ENCODE measurements around the gene PHF21B. TPM values are rescaled to one million over a fixed set of nuclear protein-coding genes. Genes with fewer than 3 reads are reported as not detected.

PHF21B gene
- total and polyA plus RNA-seq, 2 of the 8 experiments (the other 6 are each of a cell fraction or from before 2014, with no cell fraction given) = 19.3 to 68.1 TPM

DNA sequence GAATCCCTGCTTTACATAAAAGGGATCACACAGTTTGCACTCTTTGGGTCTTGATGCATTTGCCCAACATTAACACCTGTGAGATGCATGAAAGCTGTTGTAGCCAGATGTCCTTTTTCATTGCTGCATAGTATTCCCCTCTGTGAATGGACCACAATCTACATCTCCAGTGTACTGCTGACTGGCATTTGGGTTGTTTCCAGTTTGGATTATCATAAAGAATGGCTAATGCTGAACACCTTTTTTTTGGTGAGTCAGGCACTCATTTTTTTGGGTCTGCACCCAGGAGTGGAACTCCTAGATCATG, 58.3 kb downstream of the PHF21B start:
- no peak overlapping the region for H2BK120ac ChIP-seq (replicated peaks; ENCODE audit: low read depth, low read length)
- no peak overlapping the region for H3K9ac ChIP-seq (replicated peaks in 1 of 4; ENCODE audit: extremely low read depth in 1 of 4, low read depth in 3 of 4, low read length in 3 of 4)
- CTCF ChIA-PET (ENCODE audit: partially characterized antibody) = no interaction called here
- no peak overlapping the region for H3K14ac ChIP-seq (ENCODE audit: insufficient read length)
- no peak overlapping the region for H3K23ac ChIP-seq (ENCODE audit: insufficient read length)
- no peak overlapping the region for H2BK12ac ChIP-seq (ENCODE audit: low read depth, low read length)
- H3K4me2 ChIP-seq (ENCODE audit: insufficient read depth in 1 of 2, low read depth in 2 of 2, low read length in 2 of 2) = no peak overlapping the region
- POLR2A ChIA-PET (ENCODE audit: partially characterized antibody) = interaction anchor here (2.6 kb wide), 1 partner anchor 8 kb away, joined by 18 read pairs; no protein-coding TSS in a partner anchor
- no peak overlapping the region for H4K91ac ChIP-seq (replicated peaks; ENCODE audit: insufficient read length, low read length)
- H3K56ac ChIP-seq (replicated peaks; ENCODE audit: insufficient read length, low read depth, low read length) = no peak overlapping the region
- H3K27ac ChIP-seq (ENCODE audit: low read depth, low read length) = no peak overlapping the region
- FAIRE-seq (no peak), DNase-seq (ENCODE audit: low read depth in 1 of 2, low spot score in 2 of 2) (no peak)
- peaks cover 0 to 18% of the 10 kb centered on the region in 2 experiments for H4K20me1 ChIP-seq (replicated peaks in 1 of 2; ENCODE audit: control insufficient read depth in 1 of 2, insufficient read depth in 2 of 2, low read length in 2 of 2)
- H4K5ac ChIP-seq (ENCODE audit: insufficient read length, low read depth, low read length) = no peak overlapping the region
- H2AK5ac ChIP-seq (ENCODE audit: low read depth, low read length) = no peak overlapping the region
- H2AFZ ChIP-seq (ENCODE audit: low read length) = no peak overlapping the region
- H3K27me3 ChIP-seq (replicated peaks in 1 of 4; ENCODE audit: control insufficient read depth in 3 of 4, extremely low read depth in 1 of 4, insufficient read depth in 3 of 4, low read length in 3 of 4) = no peaks in the 10 kb centered on the region
- peaks cover under 1 to 33% (median 19%) of the 10 kb centered on the region in 4 experiments for H3K4me1 ChIP-seq (replicated peaks in 1 of 4; ENCODE audit: control insufficient read depth in 3 of 4, insufficient read depth in 4 of 4, low read length in 3 of 4)
- H4K8ac ChIP-seq (ENCODE audit: extremely low read depth, insufficient read depth, low read length) = no peak overlapping the region
- H2BK5ac ChIP-seq (ENCODE audit: low read depth, low read length) = no peak overlapping the region
- H3K79me1 ChIP-seq (ENCODE audit: low read depth, low read length) = peaks cover 14% of the 10 kb centered on the region
- peaks cover 0 to 10% (median 5%) of the 10 kb centered on the region in 4 experiments; a peak in 5 of 8 replicates for H3K36me3 ChIP-seq (ENCODE audit: control insufficient read depth in 2 of 4, insufficient read depth in 4 of 4, low read length in 3 of 4)
- no peak overlapping the region for H3K18ac ChIP-seq (ENCODE audit: extremely low read depth, low read length)
- H2BK15ac ChIP-seq (ENCODE audit: low read length) = no peak overlapping the region
- H3K9me3 ChIP-seq (ENCODE audit: insufficient read depth in 2 of 2, low read depth in 1 of 2, low read length in 1 of 2) = peaks cover 10 to 11% of the 10 kb centered on the region in 2 experiments; a peak in 3 of 4 replicates
- TF ChIP-seq KDM1A (IDR thresholded peaks at IDR 0.05; ENCODE audit: borderline replicate concordance, low read length) (peak; percentile 92), ZNF274 (IDR thresholded peaks at IDR 0.05; ENCODE audit: borderline replicate concordance, extremely low read depth, low read length) (no peak)
- no peak overlapping the region for H3K4ac ChIP-seq (replicated peaks; ENCODE audit: insufficient read length, low read depth, low read length)
- H3K79me2 ChIP-seq (ENCODE audit: control insufficient read depth in 1 of 2, insufficient read depth in 2 of 2, low read length in 2 of 2) = peaks cover 0 to 4% of the 10 kb centered on the region in 2 experiments; a peak in 2 of 4 replicates
- no peak overlapping the region for H2BK20ac ChIP-seq (ENCODE audit: low read length)
- no peaks in the 10 kb centered on the region; the same call in 1 of the 2 replicates for H3K23me2 ChIP-seq (ENCODE audit: low read depth, low read length)
- no peak overlapping the region for H3K4me3 ChIP-seq (ENCODE audit: extremely low read depth in 1 of 4, insufficient read depth in 2 of 4, low read depth in 3 of 4, low read length in 4 of 4)

Measured in H1 (cell line).